Loucy (cell line): ENCODE data around the gene PKNOX2.

Experiments
- CTCF ChIP-seq: fragments of 200-600 bp; sonication (generic); conservative IDR thresholded peaks from 2 replicates; pipeline ENCODE4 v1.5.1; 2014; ENCODE audit warnings: mild to moderate bottlenecking, antibody characterized with exemption, low read length
- EZH2phosphoT487 ChIP-seq: fragments of 200-600 bp; IDR thresholded peaks from 2 replicates; pipeline ENCODE4 v1.6.1; 2018; ENCODE audit warnings: antibody characterized with exemption, mild to moderate bottlenecking, moderate library complexity, borderline replicate concordance

- TF ChIP-seq CTCF (peak; percentile 72), EZH2phosphoT487 (no peak)
These were observed 258.8 kb downstream of the PKNOX2 start for GRCh38 chr11:125423247-125423849.
